WI38 (cell line): ENCODE data around the gene SMIM22.

ENCODE experiments used
- H3K4me3 ChIP-seq: 2 replicates; pipeline ENCODE4 v1.5.1; 2011; ENCODE audit warnings: low read depth, mild to moderate bottlenecking, control low read depth, low read length
- CTCF ChIP-seq: IDR thresholded peaks from 2 replicates; pipeline ENCODE4 v1.5.1; 2012; ENCODE audit warnings: low read depth, mild to moderate bottlenecking, control low read depth, low read length

The SMIM22 gene

GRCh38 chr16:4813251-4814003, 18.3 kb downstream of the SMIM22 start:
- no peak for TF ChIP-seq CTCF
- H3K4me3 ChIP-seq = no peak overlapping the region

- no peak overlapping the region for H3K4me3 ChIP-seq
- no peak for TF ChIP-seq CTCF
Measured at GRCh38 chr16:4814046-4814445, 18.9 kb downstream of the SMIM22 start.

GRCh38 chr16:4814542-4815173, 19.5 kb downstream of the SMIM22 start:
- no peak for TF ChIP-seq CTCF
- no peak overlapping the region for H3K4me3 ChIP-seq

GRCh38 chr16:4820652-4821051, 25.5 kb downstream of the SMIM22 start:
- TF ChIP-seq CTCF = no peak
- H3K4me3 ChIP-seq = no peak overlapping the region

GRCh38 chr16:4825196-4825595, 30.0 kb downstream of the SMIM22 start:
- H3K4me3 ChIP-seq = no peak overlapping the region
- TF ChIP-seq CTCF = no peak

- no peak overlapping the region for H3K4me3 ChIP-seq
- TF ChIP-seq CTCF = no peak
Measured at GRCh38 chr16:4826526-4826925, 31.4 kb downstream of the SMIM22 start.

- TF ChIP-seq CTCF = no peak
- H3K4me3 ChIP-seq = no peak overlapping the region
Measured at GRCh38 chr16:4826980-4827379, 31.8 kb downstream of the SMIM22 start.
